K562 (cell line): ENCODE data around the gene FUT2. TPM values are rescaled to one million over a fixed set of nuclear protein-coding genes. Genes with fewer than 3 reads are reported as not detected.
A peak's percentile ranks its signal among the peaks of the same experiment; 100 is the strongest.

Experiments used
- ATAC-seq: fragments of 200-7000 bp; cut with Tn5 transposase; 3 replicates; pipeline ENCODE4 v1.9.1; 2020; ENCODE audit warnings: moderate library complexity
- BruUV-seq: library from RNA; stranded (reverse); fragments of 400-500 nt; replicated peaks from 2 replicates; lab custom pipeline; 2021; lab: Mats Ljungman, UMichigan
- CTCF ChIA-PET: fragments of 300-600 bp; formaldehyde crosslinking; extraction: SDS; loops from one replicate; lab custom pipeline; 2021; ENCODE audit warnings: low intra/inter-chr PET ratio; lab: Yijun Ruan, JAX
- POLR2A ChIA-PET: fragments of 300-600, 350-650 bp; sonication (Branson Sonifier 250); formaldehyde crosslinking; extraction: SDS; loops from one replicate; lab custom pipeline; 2021; ENCODE audit warnings: antibody characterized with exemption, inconsistent platforms; lab: Yijun Ruan, JAX
- DNase-seq, 4 experiments: peaks; one replicate each; pipeline versions ENCODE4 v3.0.0 to v3.0.0-alpha.2; 2011 to 2018; ENCODE audit warnings: low spot score in 3 of 4, mixed read lengths in 3 of 4; ENCODE audit errors: extremely low read depth in 1 of 4
- FAIRE-seq: peaks from 2 replicates; lab custom pipeline; 2011; peaks lifted over from hg19 to GRCh38; lab: Jason Lieb, UNC
- H2AFZ ChIP-seq: 2 replicates; pipeline ENCODE4 v1.6.0; 2011; ENCODE audit warnings: low read depth, low read length, control low read depth, inconsistent platforms
- H3K27ac ChIP-seq: fragments of 200-600 bp; 3 replicates; pipeline ENCODE4 v1.8.0; 2011; ENCODE audit warnings: low read depth, mild to moderate bottlenecking, control low read depth, inconsistent platforms, low read length, moderate library complexity, mixed read lengths; ENCODE audit errors: extremely low read depth
- H3K27me3 ChIP-seq, 2 experiments: fragments of 300-600 bp in 1 of 2; 2 replicates in 1 of 2; 3 replicates in 1 of 2; pipeline versions ENCODE4 v1.6.0 to v1.8.0; 2011; ENCODE audit warnings: inconsistent platforms in 2 of 2, low read length in 2 of 2, mild to moderate bottlenecking in 1 of 2, mixed read lengths in 1 of 2, moderate library complexity in 1 of 2; ENCODE audit not compliant: control insufficient read depth in 2 of 2, insufficient read depth in 2 of 2
- H3K36me3 ChIP-seq: fragments of 300-600 bp; 3 replicates; pipeline ENCODE4 v1.8.0; 2011; ENCODE audit warnings: mild to moderate bottlenecking, low read length, inconsistent platforms; ENCODE audit not compliant: control insufficient read depth, insufficient read depth
- H3K4me1 ChIP-seq, 2 experiments: fragments of 200-600 bp in 1 of 2; replicated peaks in 1 of 2; 2 replicates in 1 of 2; 3 replicates in 1 of 2; pipeline versions ENCODE4 v1.5.1 to v1.8.0; 2011; ENCODE audit warnings: inconsistent platforms in 2 of 2, low read length in 2 of 2, mild to moderate bottlenecking in 1 of 2, mixed read lengths in 1 of 2, moderate library complexity in 1 of 2; ENCODE audit not compliant: control insufficient read depth in 2 of 2, insufficient read depth in 2 of 2
- H3K4me2 ChIP-seq: 2 replicates; pipeline ENCODE4 v1.6.1; 2011; ENCODE audit warnings: low read length, control low read depth, inconsistent platforms, mixed read lengths; ENCODE audit not compliant: insufficient read depth
- H3K4me3 ChIP-seq: fragments of 200-600 bp; sonication (generic), shearing (Covaris generic); 2 replicates; pipeline ENCODE4 v1.5.1; 2016; ENCODE audit warnings: control low read depth, inconsistent platforms
- H3K79me2 ChIP-seq: fragments of 200-600 bp; 3 replicates; pipeline ENCODE4 v1.8.0; 2011; ENCODE audit warnings: low read length, inconsistent platforms; ENCODE audit not compliant: control insufficient read depth, insufficient read depth
- H3K9ac ChIP-seq, 2 experiments: 2 replicates each; pipeline versions ENCODE4 v1.6.0 to v1.6.1; 2011; ENCODE audit warnings: low read depth in 2 of 2, low read length in 2 of 2, control low read depth in 1 of 2, inconsistent platforms in 1 of 2, mild to moderate bottlenecking in 1 of 2, mixed read lengths in 1 of 2; ENCODE audit not compliant: insufficient read depth in 1 of 2
- H3K9me1 ChIP-seq: one replicate; pipeline ENCODE4 v1.6.0; 2011; ENCODE audit warnings: inconsistent platforms, mild to moderate bottlenecking, low read length, moderate library complexity; ENCODE audit not compliant: control insufficient read depth, insufficient read depth
- H3K9me3 ChIP-seq: replicated peaks from 2 replicates; pipeline ENCODE4 v1.5.1; 2011; ENCODE audit warnings: low read depth, low read length, inconsistent platforms; ENCODE audit not compliant: control insufficient read depth, insufficient read depth
- H4K20me1 ChIP-seq: replicated peaks from 2 replicates; pipeline ENCODE4 v1.6.1; 2011; ENCODE audit warnings: low read length, inconsistent platforms, mixed read lengths; ENCODE audit not compliant: control insufficient read depth, insufficient read depth
- CREM ChIP-seq: IDR thresholded peaks from 2 replicates; pipeline ENCODE4 v1.6.1; 2014; ENCODE audit warnings: antibody characterized with exemption, low read depth
- CSDE1 ChIP-seq, 2 experiments: fragments of 450-650 bp; IDR thresholded peaks; 2 replicates each; pipeline ENCODE4 v1.6.1; 2016; ENCODE audit warnings: mild to moderate bottlenecking in 1 of 2
- DPF2 ChIP-seq: fragments of 450-650 bp; IDR thresholded peaks from 2 replicates; pipeline ENCODE4 v1.6.1; 2016
- HNRNPL ChIP-seq: fragments of 200-400 bp; formaldehyde crosslinking; IDR thresholded peaks from 2 replicates; pipeline ENCODE4 v1.6.1; 2017; ENCODE audit warnings: low read depth, mild to moderate bottlenecking, low read length
- IRF1 ChIP-seq: sonication (generic); formaldehyde crosslinking; IDR thresholded peaks from 2 replicates; pipeline ENCODE4 v1.8.0; 2022; ENCODE audit warnings: missing genetic modification reagents, mild to moderate bottlenecking, borderline replicate concordance
- NKRF ChIP-seq: fragments of 450-650 bp; IDR thresholded peaks from 2 replicates; pipeline ENCODE4 v1.6.1; 2016; ENCODE audit warnings: borderline replicate concordance
- OTX1 ChIP-seq: fragments of 450-650 bp; formaldehyde crosslinking; IDR thresholded peaks from 2 replicates; pipeline ENCODE4 v1.4.0; 2022; ENCODE audit warnings: mild to moderate bottlenecking
- PREB ChIP-seq: sonication (generic); formaldehyde crosslinking; IDR thresholded peaks from 2 replicates; pipeline ENCODE4 v1.8.1; 2023; ENCODE audit warnings: mild to moderate bottlenecking, missing genetic modification reagents
- PTRF ChIP-seq: fragments of 450-650 bp; IDR thresholded peaks from 2 replicates; pipeline ENCODE4 v1.6.1; 2016; ENCODE audit warnings: mild to moderate bottlenecking, missing genetic modification characterization, missing compliant biosample characterization
- RFX5 ChIP-seq: IDR thresholded peaks from 2 replicates; pipeline ENCODE4 v1.6.1; 2011; ENCODE audit warnings: low read depth, mild to moderate bottlenecking, improper control_type of control experiment, low read length
- SETDB1 ChIP-seq: IDR thresholded peaks from one replicate; pipeline ENCODE4 v1.6.1; 2012; ENCODE audit warnings: low read length, control low read depth, inconsistent platforms
- SP1 ChIP-seq: sonication (generic); formaldehyde crosslinking; IDR thresholded peaks from 2 replicates; pipeline ENCODE4 v1.8.1; 2022; ENCODE audit warnings: mild to moderate bottlenecking, missing genetic modification reagents
- ZBTB33 ChIP-seq: sonication (generic); formaldehyde crosslinking; IDR thresholded peaks from 2 replicates; pipeline ENCODE4 v1.8.1; 2023; ENCODE audit warnings: mild to moderate bottlenecking, missing genetic modification reagents
- ZC3H8 ChIP-seq: fragments of 450-650 bp; IDR thresholded peaks from 2 replicates; pipeline ENCODE4 v1.6.1; 2017
- WGBS: fragments of 100-300 bp; shearing (Covaris generic); methylation state at CpG from one replicate; pipeline ENCODE4 v1.1.6; 2016; ENCODE audit warnings: low coverage, mixed read lengths; ENCODE audit not compliant: insufficient coverage; ENCODE audit errors: missing lambda C conversion rate; 5-methylcytosine and 5-hydroxymethylcytosine counted together
- in situ Hi-C: fragments of 300-500 bp; cut with MboI; formaldehyde crosslinking; loops from 4 replicates; pipeline ENCODE4 v1.15.0; 2018; ENCODE audit warnings: inconsistent platforms, mixed read lengths
- intact Hi-C: fragments of 100-400 bp; cut with micrococcal nuclease; formaldehyde crosslinking; loops from 2 replicates; pipeline ENCODE4 v1.14.2; 2022
- polyA plus RNA-seq, 8 experiments: library from polyadenylated mRNA; depleted of rRNA in 4 of 8; stranded (reverse) in 5 of 8; unstranded in 3 of 8; fragments of >200 nt; fragmentation: Nextera tagmentation in 2 of 8; fragmentation: Illumina TruSeq in 1 of 8; extraction: Ambion mirVana in 2 of 8; extraction: Trizol in 1 of 8; gene quantifications; 2 replicates each; pipeline versions ENCODE4 v1.2.1 to v1.2.3, GENCODE V29; 2011 to 2014; ENCODE audit warnings: inconsistent platforms in 1 of 8, missing spikeins in 1 of 8
- total RNA-seq, 7 experiments: library from RNA; depleted of rRNA in 6 of 7; stranded (reverse); fragments of >200 nt in 6 of 7; fragmentation: Illumina TruSeq in 2 of 7; extraction: Trizol in 2 of 7; gene quantifications; 2 replicates each; pipeline versions ENCODE4 v1.2.1 to v1.2.3, GENCODE V29; 2011 to 2021; ENCODE audit warnings: low replicate concordance in 1 of 7

Gene FUT2
- total and polyA plus RNA-seq, 9 of the 15 experiments (the other 6 are each of a cell fraction or from before 2014, with no cell fraction given), result 0.03 to 0.04 TPM; not detected in 7

GRCh38 chr19:48681127-48681470, 14.7 kb upstream of the FUT2 start (continued):
- 0 out of 2 replicates have a peak, but pooled peaks have one; percentile 12 for TF ChIP-seq ZBTB33
- peak; percentile 48 for TF ChIP-seq SETDB1
- TF ChIP-seq SP1 (CRISPR knock-in tag), result peak; percentile 57; the same call in 1 of the 2 replicates
- TF ChIP-seq DPF2, result 0 out of 2 replicates have a peak, but pooled peaks have one; percentile 18
- peak; percentile 48 for TF ChIP-seq CREM

- DNase-seq, result no peak
- BruUV-seq, result no TSS peak
- in situ Hi-C loops (no loop called here), intact Hi-C loops (no loop called here)
- no peaks in the 10 kb centered on the region for H3K27me3 ChIP-seq
- no peak for ATAC-seq
- H3K4me1 ChIP-seq, result peaks cover 16 to 42% of the 10 kb centered on the region in 2 experiments
- no peaks in the 10 kb centered on the region for H4K20me1 ChIP-seq
- H3K36me3 ChIP-seq, result no peaks in the 10 kb centered on the region
- H3K4me2 ChIP-seq, result no peak overlapping the region
- TF ChIP-seq CSDE1 (IDR thresholded peaks at IDR 0.05) (no peak), OTX1 (CRISPR knock-in tag) (no peak), NKRF (no peak), IRF1 (no peak), PREB (CRISPR knock-in tag) (no peak), HNRNPL (no peak), ZC3H8 (no peak), RFX5 (no peak), PTRF (no peak)
- POLR2A ChIA-PET, result no interaction called here
- no peak overlapping the region for H3K27ac ChIP-seq
- H3K79me2 ChIP-seq, result no peaks in the 10 kb centered on the region
- 79% methylated on average over 9 of the region's 11 CpGs for WGBS
- H3K9me1 ChIP-seq, result no peaks in the 10 kb centered on the region
- CTCF ChIA-PET, result no interaction called here
- no peak overlapping the region for H3K9ac ChIP-seq
- FAIRE-seq, result no peak
- no peaks in the 10 kb centered on the region for H3K9me3 ChIP-seq
- no peak overlapping the region for H3K4me3 ChIP-seq
- H2AFZ ChIP-seq, result no peak overlapping the region
These were observed 12.4 kb upstream of the FUT2 start for GRCh38 chr19:48683349-48683748.
